ENCODE measurements around the gene NOC4L.

Gene NOC4L

GRCh38 chr12:132170637-132171292 is 26.5 kb downstream of the NOC4L start:
- DNase-seq, result peak in 1 of 5 donors; percentile 5

- no peak for DNase-seq
Observed at GRCh38 chr12:132171293-132171967, 27.2 kb downstream of the NOC4L start.

- no peak for DNase-seq
Observed at GRCh38 chr12:132171968-132172521, 27.8 kb downstream of the NOC4L start.

- no peak for DNase-seq
Observed at GRCh38 chr12:132172619-132173018, 28.4 kb downstream of the NOC4L start.

GRCh38 chr12:132173135-132174014 is 29.1 kb downstream of the NOC4L start:
- DNase-seq, result no peak

GRCh38 chr12:132174015-132174838 is 30.0 kb downstream of the NOC4L start:
- peak in 1 of 5 donors; percentile 5 for DNase-seq

- no peak for DNase-seq
Observed at GRCh38 chr12:132174839-132175490, 30.7 kb downstream of the NOC4L start.

- no peak for DNase-seq
Observed at GRCh38 chr12:132175496-132176384, 31.5 kb downstream of the NOC4L start.

- no peak for DNase-seq
Observed at GRCh38 chr12:132176385-132176919, 32.2 kb downstream of the NOC4L start.

GRCh38 chr12:132176920-132177551 is 32.8 kb downstream of the NOC4L start:
- no peak for DNase-seq

GRCh38 chr12:132178316-132178715 is 34.1 kb downstream of the NOC4L start:
- DNase-seq, result no peak

GRCh38 chr12:132178801-132179401 is 34.6 kb downstream of the NOC4L start:
- DNase-seq, result peak in 1 of 5 donors; percentile 48

GRCh38 chr12:132179431-132180362 is 35.4 kb downstream of the NOC4L start:
- DNase-seq, result no peak

GRCh38 chr12:132180648-132181546 is 36.6 kb downstream of the NOC4L start:
- no peak for DNase-seq

GRCh38 chr12:132181570-132182200 is 37.4 kb downstream of the NOC4L start:
- no peak for DNase-seq

GRCh38 chr12:132182206-132182710 is 38.0 kb downstream of the NOC4L start:
- DNase-seq, result no peak
